GM18526 (cell line): ENCODE data around the gene ID2.

ENCODE experiments used
- POLR2A ChIP-seq: IDR thresholded peaks from 3 replicates; pipeline ENCODE4 v1.6.1; 2011; ENCODE audit not compliant: insufficient read length; ENCODE audit errors: extremely low read depth

The ID2 gene

DNA sequence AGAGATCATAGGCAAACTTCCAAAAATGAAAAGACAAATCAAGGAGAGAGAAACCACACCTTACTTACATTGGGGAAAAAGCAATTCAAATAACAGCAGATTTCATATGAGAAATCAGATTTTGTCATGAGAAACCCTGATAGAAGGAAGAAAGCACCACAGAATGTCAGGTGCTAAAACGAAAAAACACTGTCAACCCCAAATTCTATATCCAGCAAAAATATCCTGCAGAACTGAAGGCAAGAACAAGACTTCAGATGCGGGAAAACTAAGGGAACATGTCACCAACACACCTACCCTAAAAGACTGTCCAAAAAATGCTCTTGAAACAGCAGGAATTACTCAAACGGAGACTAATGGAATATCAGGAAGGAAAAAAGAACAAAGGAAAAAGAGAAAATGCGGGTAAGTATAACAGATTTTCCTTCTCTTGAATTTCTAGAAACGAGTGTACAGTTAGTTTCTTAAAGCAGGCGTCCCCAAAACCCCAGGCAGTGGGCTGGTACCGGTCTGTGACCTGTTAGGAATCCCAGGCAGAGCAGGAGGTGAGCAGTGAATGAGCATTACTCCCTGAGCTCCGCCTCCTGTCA, 7.3 kb upstream of the ID2 start:
- TF ChIP-seq POLR2A, result no peak

- TF ChIP-seq POLR2A, result no peak
Measured at GRCh38 chr2:8675543-8675942, 6.3 kb upstream of the ID2 start.

GRCh38 chr2:8676191-8676920, 5.5 kb upstream of the ID2 start:
- no peak for TF ChIP-seq POLR2A

DNA sequence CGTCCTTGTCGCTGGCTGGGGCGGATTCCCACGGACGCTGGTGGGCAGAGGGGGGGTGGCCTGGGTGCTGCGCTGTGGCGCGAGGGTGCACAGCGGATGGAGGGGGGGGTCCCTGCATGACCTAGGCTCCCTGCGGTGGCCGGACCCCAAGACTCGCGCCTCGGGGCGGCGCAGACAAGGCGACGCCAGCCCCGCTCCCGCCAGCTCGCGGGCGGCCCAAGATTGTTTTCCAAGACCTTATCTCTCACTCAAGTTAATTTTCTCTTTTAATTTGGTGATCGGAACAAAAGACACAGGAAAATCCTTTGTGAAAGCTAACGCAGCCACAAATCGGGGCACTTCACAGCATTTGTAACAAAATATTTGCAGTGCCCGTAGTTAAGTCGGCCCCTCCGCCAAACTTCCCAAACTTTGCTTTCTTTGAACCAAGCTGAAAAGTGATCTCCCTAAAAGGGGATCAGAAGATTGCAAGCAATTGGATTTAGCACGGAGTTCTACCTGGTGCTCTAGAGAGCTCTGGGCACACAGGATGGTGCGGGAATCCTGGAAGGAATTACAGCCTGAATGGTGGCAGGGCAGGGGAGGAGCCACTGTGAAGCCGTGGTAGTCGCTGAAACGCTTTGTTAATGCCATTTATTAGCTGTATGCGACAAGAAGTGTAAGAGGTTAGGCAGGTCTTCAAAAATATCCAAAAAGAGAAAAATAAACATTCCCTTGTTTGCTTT, 4.8 kb upstream of the ID2 start:
- no peak for TF ChIP-seq POLR2A

DNA sequence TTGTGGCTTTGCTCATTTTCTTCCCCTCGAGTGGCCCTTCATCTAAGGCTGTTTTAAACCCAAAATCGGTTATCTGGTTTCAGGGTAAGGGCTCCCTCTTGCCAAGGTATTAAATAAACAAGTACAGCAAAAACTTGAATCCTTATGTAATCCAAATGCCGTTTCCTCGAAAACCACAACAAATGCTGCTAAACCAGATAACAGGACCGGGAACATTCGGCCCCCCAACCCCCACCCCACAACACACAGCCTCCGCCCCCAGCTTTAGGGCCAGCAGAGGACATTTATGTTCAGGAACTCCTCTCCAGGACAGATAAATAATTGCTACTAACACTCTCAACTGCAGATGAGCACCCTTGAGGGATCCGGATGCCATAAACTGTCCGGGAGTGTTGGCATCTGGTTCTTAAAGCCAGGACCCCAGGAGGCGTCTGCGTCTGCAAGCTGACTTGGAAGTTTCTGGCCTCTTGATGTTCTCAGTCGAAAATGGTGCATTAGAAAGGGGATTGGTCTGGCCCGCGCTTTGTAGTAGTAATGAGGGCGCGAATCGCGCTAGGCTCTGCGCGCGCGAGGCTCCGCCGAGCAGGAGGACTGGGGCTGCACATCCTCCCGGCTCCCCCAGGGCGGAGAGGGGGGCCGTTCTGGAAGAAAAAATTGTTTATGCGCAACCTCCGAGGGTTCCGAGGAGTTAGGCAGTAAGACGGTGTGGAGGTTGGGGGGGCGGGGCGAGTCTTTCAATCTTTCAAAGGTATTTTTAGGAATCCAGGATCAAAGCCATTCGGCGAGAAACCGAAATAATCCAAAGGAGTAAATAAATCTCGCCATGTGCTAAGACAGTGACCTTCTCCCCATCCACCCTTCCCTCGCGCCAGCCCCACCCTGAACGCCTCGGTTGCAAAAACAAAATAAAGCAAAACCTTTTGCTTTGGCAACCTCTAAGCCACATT, 3.9 kb upstream of the ID2 start:
- no peak for TF ChIP-seq POLR2A

GRCh38 chr2:8678731-8679566, 2.9 kb upstream of the ID2 start:
- no peak for TF ChIP-seq POLR2A

GRCh38 chr2:8679567-8679826, 2.4 kb upstream of the ID2 start:
- no peak for TF ChIP-seq POLR2A

GRCh38 chr2:8679827-8680731, 1.8 kb upstream of the ID2 start:
- no peak for TF ChIP-seq POLR2A

DNA sequence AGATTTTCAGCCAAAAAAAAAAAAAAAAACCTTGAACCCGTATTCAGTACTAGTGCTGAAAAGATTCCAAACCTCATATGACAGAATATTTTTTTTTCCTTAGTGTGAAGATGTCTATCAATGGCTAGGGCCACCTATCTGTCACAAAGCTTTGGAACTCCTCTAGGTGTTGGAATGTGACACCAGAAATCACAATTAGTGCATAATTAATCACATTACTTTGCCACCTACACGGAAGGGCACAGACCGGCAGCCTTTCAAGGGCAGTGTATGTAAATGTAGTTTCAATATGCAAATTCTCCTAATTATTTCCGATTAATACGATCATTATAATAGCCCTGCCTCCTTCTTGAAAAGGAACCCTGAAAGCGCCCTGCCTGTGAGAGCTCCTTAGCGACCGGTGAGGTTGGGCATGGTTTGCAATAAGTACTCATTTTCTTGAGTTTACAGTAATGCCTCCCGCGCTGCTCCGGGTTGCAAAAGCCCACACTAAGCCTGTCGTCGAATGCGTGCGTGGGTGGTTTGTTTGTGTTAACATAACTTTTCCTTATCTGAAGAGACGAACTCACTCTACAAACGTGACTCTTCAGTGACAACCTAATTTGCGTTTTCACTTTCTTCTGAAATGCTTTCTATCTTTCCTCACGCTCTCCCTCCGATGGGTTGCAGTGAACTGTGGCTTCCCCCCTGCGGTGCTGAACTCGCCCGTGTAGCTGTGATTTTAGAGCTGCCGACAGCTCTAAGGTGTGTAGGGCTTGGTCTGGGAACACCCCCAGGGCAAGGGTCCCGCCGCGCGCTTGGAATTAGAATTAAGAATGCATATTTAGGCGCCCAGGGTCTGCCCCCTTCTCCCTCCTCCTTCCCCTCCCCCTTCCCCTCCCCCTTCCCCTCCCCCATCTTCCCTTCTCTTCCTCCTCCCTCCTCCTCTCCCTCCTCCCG, 765 bp upstream of the ID2 start:
- TF ChIP-seq POLR2A, result no peak

- no peak for TF ChIP-seq POLR2A
Measured at GRCh38 chr2:8682719-8683667, 1.1 kb downstream of the ID2 start.

GRCh38 chr2:8684540-8684877, 2.7 kb downstream of the ID2 start:
- TF ChIP-seq POLR2A, result no peak

- peak; percentile 29 for TF ChIP-seq POLR2A
Measured at GRCh38 chr2:8684878-8685696, 3.2 kb downstream of the ID2 start.
